Measurements from ENCODE around the gene DACH1. TPM values are rescaled to one million over a fixed set of nuclear protein-coding genes. Genes with fewer than 3 reads are reported as not detected.

DACH1 gene
- total and polyA plus RNA-seq, 2 of the 13 experiments (the other 11 are each of a cell fraction or from before 2014, with no cell fraction given) = not detected

DNA sequence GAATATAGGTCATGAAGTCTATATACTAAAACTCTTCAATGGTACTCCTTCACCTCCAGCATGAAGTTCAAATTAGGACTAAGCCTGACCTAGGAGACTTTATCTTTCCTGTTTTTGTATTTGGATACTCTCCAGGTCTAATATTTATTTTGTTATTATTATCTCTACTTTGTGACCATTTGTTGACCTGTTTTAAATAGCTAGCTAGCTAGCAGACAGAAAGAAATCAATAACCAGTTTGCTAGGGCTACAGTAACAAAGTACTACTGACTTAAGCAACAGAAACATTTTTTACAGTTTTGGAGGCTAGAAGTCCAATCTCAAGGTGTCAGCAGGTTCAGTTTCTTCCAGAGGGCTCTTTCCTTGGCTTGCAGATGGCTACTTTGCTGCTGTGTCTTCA, 15.1 kb upstream of the DACH1 start (continued):
- TF ChIP-seq ZNF670 (CRISPR knock-in tag; IDR thresholded peaks at IDR 0.05; ENCODE audit: borderline replicate concordance) = no peak
- TF ChIP-seq, protein P1, sequence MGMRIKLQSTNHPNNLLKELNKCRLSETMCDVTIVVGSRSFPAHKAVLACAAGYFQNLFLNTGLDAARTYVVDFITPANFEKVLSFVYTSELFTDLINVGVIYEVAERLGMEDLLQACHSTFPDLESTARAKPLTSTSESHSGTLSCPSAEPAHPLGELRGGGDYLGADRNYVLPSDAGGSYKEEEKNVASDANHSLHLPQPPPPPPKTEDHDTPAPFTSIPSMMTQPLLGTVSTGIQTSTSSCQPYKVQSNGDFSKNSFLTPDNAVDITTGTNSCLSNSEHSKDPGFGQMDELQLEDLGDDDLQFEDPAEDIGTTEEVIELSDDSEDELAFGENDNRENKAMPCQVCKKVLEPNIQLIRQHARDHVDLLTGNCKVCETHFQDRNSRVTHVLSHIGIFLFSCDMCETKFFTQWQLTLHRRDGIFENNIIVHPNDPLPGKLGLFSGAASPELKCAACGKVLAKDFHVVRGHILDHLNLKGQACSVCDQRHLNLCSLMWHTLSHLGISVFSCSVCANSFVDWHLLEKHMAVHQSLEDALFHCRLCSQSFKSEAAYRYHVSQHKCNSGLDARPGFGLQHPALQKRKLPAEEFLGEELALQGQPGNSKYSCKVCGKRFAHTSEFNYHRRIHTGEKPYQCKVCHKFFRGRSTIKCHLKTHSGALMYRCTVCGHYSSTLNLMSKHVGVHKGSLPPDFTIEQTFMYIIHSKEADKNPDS (CRISPR knock-in tag; IDR thresholded peaks at IDR 0.05) = no peak

DNA sequence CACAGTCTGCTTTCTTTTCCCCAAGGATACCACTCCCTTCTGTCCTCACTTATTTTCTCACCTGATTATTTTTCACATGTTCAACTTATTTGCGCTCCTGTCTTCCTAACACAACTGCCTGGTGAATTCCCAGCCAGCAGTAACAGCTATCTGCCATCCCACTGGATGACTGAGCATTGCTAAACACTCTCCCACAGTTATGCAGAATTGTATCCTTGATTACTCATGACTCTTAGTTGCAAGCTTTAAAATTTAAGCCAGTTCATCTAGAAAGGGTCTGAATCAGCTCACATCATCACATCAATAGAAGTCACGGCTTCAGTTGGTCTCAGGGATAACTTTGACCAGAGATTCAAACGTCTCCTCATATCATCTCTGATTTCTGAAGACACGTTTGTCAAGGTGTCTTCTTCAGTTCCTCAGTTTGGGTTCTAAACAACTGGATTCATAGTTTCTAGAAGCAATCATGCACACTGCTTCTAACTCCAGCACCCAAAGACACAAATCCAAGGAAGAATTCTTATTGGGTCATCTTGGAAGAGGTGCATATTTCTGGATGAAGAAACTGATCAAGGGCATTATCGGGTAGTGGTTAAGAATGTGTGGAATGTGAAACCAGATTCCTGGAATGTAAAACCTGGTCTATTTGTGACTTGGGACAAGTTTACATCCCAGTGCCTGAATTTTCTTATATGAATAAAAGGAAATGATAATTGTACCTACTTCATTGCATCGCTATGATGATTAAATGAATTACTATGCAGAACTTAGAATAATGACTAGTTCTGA, 13.9 kb upstream of the DACH1 start:
- no peak overlapping the region for H3K9ac ChIP-seq (ENCODE audit: insufficient read depth, low read depth, low read length)
- ChIA-PET POLR2A (no interaction called here), CTCF (ENCODE audit: low intra/inter-chr PET ratio, low total read pairs) (no interaction called here)
- H3K27ac ChIP-seq (ENCODE audit: extremely low read length, insufficient read depth, low read length) = no peak overlapping the region
- intact Hi-C loops (cut with micrococcal nuclease; ENCODE audit: unreplicated experiment) = no loop called here
- no peaks in the 10 kb centered on the region for H3K9me3 ChIP-seq (ENCODE audit: low read length)
- ATAC-seq (no peak), DNase-seq (ENCODE audit: low spot score) (no peak), FAIRE-seq (no peak)
- H3K4me3 ChIP-seq (replicated peaks in 1 of 3; ENCODE audit: insufficient read depth in 1 of 3, low read depth in 2 of 3, low read length in 3 of 3) = no peak overlapping the region
- H4K20me1 ChIP-seq (ENCODE audit: insufficient read depth, low read length) = no peaks in the 10 kb centered on the region
- H3K4me1 ChIP-seq (ENCODE audit: insufficient read depth, low read length) = no peaks in the 10 kb centered on the region
- no peaks in the 10 kb centered on the region for H3K36me3 ChIP-seq (replicated peaks in 1 of 2; ENCODE audit: control insufficient read depth in 1 of 2, insufficient read depth in 2 of 2, low read length in 2 of 2)
- no peaks in the 10 kb centered on the region for H3K79me2 ChIP-seq (ENCODE audit: insufficient read depth, low read length)
- no peak overlapping the region for H3K4me2 ChIP-seq (ENCODE audit: low read depth, low read length)
- in situ Hi-C loops (cut with HindIII; ENCODE audit: extremely low pct_ligation_motif_present, low pct_unique_long_range_greater_than_20kb) = loop anchor here (25.0 kb wide), 1 partner anchor 569 kb away; no protein-coding TSS in a partner anchor
- H3K27me3 ChIP-seq (ENCODE audit: control insufficient read depth in 1 of 2, insufficient read depth in 2 of 2, low read length in 2 of 2) = no peaks in the 10 kb centered on the region
- no TSS peak for BruUV-seq (replicated peaks)
- WGBS (ENCODE audit: low lambda C conversion rate) = under 1% methylated on average over 6 of the region's 6 CpGs
- H2AFZ ChIP-seq (ENCODE audit: low read length) = no peak overlapping the region
- TF ChIP-seq, protein P2, sequence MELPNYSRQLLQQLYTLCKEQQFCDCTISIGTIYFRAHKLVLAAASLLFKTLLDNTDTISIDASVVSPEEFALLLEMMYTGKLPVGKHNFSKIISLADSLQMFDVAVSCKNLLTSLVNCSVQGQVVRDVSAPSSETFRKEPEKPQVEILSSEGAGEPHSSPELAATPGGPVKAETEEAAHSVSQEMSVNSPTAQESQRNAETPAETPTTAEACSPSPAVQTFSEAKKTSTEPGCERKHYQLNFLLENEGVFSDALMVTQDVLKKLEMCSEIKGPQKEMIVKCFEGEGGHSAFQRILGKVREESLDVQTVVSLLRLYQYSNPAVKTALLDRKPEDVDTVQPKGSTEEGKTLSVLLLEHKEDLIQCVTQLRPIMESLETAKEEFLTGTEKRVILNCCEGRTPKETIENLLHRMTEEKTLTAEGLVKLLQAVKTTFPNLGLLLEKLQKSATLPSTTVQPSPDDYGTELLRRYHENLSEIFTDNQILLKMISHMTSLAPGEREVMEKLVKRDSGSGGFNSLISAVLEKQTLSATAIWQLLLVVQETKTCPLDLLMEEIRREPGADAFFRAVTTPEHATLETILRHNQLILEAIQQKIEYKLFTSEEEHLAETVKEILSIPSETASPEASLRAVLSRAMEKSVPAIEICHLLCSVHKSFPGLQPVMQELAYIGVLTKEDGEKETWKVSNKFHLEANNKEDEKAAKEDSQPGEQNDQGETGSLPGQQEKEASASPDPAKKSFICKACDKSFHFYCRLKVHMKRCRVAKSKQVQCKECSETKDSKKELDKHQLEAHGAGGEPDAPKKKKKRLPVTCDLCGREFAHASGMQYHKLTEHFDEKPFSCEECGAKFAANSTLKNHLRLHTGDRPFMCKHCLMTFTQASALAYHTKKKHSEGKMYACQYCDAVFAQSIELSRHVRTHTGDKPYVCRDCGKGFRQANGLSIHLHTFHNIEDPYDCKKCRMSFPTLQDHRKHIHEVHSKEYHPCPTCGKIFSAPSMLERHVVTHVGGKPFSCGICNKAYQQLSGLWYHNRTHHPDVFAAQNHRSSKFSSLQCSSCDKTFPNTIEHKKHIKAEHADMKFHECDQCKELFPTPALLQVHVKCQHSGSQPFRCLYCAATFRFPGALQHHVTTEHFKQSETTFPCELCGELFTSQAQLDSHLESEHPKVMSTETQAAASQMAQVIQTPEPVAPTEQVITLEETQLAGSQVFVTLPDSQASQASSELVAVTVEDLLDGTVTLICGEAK (IDR thresholded peaks at IDR 0.05) = no peak
- TF ChIP-seq, protein P2 (CRISPR knock-in tag; IDR thresholded peaks at IDR 0.05) = no peak
- TF ChIP-seq ISX (CRISPR knock-in tag; conservative IDR thresholded peaks at IDR 0.05) (no peak), HNRNPH1 (optimal IDR thresholded peaks at IDR 0.05; ENCODE audit: low read depth, low read length) (no peak), PRPF4 (IDR thresholded peaks at IDR 0.05; ENCODE audit: low read depth, low read length, poor library complexity, severe bottlenecking) (no peak), ZNF232 (CRISPR knock-in tag; IDR thresholded peaks at IDR 0.05; ENCODE audit: borderline replicate concordance) (no peak)

Data from HepG2 (cell line).